DMS53 (cell line): Measurements from ENCODE around the gene DNAJB14.

ENCODE experiments used
- DNase-seq: peaks from one replicate; lab custom pipeline; 2025; lab: John Stamatoyannopoulos, UW

The DNAJB14 gene

DNA sequence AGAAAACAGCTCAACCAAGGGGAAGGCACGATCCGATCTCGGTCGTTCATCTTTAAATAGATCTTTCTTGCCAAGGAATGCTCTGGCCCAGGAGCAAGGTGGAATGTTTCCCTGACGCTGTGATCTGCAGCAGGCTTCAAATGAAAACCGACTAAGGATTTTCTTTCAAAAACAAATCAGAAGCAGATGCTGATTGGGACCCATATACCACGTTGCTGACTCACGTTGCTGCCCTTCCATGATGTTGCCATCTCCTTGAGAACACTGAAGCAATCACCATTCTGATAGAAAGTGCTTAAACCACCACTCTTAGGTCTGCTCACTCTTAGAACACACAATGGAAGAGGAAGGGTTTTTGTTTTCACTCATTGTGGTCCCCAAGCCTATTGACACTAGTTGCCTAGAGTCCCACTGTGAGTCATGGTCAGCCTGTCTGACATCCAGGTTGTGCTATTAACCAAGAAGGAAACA is 78.3 kb downstream of the DNAJB14 start:
- DNase-seq = peak; percentile 50

DNA sequence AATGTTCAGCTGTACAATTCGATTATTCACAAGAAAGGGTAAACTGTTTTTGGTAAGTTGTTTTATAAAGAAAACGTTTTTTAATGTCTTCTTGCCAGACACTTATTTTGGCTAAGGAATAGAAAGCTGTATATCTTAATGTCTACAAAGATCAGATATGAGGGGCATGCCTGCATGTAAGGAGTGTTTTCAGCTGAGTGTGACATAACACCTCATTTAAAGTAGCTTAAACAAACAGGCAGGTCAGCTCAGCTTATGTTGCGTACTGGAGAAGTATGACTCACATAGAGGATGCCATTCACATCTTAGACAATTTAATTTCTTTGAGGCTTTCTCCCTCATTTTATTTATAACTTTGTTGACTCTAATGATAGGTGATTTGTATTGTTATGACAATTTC is 82.6 kb downstream of the DNAJB14 start:
- DNase-seq = peak; percentile 53

DNA sequence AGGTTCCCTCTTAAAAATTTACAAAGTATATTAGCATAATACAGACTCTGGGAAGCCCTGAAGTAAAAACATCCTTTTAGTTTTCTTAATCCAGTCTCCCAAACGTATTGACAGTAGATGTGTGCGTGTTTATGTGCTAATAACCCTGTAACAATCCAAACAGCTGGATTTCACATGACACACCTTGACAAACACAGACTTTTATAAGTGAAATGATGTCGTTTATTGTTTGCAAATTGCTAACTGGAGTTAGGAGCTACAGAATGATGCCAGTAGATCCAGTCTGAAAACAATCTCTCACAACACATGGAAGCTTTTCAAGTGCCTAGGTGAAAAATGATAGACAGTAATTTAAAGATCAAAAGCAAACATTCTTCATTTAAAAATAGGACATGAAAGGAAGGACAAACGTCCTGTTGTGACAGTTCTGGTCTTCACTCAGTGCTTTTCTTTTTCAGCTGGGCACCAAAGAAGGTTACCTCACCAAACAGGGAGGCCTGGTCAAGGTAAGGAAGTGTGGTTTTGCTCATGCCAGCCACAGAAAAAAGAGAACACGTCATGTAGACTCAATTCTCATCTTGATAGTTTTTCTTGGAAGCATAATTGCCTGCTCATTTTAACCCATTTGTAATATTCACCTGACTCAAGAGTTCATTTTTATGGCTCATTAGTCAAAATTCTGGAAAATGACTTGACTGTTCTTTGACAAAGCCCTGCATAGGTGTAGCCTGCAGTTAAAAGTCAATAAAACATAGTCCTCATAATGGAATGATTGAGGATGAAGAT is 85.1 kb downstream of the DNAJB14 start:
- DNase-seq = peak; percentile 84

DNA sequence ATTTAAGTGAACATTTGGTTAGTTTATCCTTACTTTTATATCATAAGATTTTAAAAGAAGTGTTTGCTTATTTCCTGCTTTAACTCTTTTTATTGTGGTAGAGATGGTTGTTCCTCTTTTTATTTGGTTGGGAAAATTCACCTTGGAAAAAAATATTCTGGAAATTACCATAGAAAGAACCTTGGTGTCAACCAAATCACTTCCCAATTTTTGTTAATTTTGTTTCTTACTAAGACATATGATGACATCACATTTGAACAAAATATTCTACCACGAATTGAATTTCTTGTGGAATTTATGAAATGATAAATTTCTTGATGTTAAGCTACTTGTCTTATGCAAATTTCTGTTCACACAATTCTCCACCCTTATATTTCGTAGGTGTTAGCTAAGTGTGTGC is 85.9 kb downstream of the DNAJB14 start:
- DNase-seq = no peak

DNA sequence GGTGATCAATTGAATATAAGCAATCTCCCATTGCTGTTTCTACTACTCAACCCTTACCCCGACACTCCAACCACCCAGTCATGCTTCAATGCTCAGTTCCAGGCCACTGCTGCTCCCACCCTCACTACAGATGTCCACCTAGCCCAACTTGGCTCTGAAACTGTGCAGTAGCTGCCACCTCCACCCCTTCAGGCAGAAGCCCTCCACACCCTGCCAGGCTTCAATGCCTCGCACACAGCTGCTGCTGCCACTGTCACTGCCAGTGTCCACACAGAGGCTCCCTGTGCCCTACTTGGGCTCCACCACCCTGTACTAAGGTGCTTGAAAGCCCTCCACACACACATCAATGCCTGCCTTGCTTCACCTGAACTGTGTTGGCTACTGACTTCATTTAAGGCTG is 86.8 kb downstream of the DNAJB14 start:
- peak; percentile 14 for DNase-seq

DNA sequence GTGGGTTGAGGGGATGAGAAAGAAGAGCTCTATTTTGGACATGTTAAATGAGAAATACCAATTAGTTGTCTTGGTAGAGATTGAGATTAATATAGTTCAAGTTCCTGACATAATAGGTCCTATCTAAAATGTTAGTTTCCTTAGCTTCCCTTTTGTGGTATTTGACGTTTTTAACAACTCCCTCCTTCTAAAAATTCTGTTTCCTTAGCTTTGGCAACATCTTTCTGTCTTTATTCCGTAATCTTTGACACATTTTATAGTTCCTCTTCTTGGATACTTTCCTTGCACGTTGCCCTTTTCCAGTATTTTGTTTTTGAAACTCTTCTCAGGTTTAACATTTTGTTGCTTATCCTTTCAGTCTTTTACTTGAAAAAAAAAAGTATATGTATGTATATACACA is 89.1 kb downstream of the DNAJB14 start:
- no peak for DNase-seq

DNA sequence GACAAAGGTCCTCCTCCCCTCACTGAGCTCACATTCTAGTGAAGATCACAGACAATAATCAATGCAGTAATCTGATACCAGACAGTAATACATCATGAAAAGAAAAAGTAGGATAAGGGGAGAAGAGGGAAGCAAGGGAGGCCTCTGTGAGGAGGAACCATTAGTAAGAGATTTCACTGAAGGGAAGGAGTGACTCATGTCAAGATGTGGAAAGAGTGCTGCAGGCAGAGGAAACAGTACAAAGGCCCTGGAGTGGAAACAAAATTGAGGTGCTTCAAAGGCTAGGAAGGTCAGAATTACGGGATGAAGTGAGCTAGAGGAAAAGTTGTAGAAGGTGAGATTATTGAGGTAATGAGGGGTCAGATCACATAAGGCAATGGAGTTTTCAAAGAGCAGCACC is 90.3 kb downstream of the DNAJB14 start:
- DNase-seq = no peak

DNA sequence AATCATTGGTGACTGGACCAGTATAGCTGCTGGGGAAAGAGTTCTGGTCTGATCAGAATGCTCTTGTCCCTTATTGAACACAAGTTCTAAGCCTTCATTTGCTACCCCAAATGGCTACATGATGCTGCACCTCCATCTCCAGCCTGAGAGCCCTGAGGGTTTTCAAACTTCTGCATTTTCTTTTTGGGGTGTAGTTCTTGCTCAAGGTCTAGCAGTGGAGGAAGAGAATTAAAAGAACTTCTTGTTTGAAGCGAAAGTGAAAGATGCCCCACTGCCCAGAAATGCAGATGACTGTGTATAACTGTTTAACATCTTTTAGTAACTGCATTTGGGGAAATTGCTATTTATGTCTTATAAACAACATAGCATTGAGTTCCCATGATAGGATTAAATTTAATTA is 90.7 kb downstream of the DNAJB14 start:
- DNase-seq = no peak

DNA sequence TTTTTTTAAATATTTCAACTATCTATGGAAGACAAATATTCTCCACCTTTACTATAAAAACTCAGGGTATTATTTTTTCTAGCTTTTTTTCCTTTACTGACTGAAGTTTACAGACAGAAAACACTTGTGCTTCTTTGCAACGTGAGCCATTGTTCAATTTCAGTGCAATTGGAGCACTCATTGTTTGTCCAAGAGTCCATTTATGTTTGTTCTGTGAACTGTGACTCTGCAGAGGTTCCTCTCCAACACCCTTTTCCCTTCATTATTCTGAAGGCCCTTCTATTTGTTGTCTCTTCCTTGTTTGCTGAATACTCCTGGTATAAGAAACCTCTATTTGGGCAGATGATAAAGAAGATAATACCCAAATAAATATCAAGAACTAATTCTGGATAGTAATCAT is 92.4 kb downstream of the DNAJB14 start:
- peak; percentile 80 for DNase-seq

DNA sequence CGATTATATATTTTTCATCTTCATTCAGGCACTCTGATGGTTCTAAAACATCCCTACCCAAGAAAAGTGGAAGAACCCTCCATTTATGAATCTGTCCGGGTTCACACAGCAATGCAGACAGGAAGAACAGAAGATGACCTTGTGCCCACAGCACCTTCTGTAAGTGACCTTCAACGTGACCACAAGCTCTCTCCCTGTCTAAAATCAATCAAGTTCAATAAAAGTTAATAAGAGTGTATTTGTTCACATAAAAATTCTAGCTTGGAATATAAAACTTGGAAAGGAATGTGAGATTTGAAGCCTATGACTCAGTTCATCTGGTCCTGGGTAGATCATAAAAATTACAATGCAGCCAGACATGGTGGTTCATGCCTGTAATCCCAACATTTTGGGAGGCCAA is 93.2 kb downstream of the DNAJB14 start:
- no peak for DNase-seq

DNA sequence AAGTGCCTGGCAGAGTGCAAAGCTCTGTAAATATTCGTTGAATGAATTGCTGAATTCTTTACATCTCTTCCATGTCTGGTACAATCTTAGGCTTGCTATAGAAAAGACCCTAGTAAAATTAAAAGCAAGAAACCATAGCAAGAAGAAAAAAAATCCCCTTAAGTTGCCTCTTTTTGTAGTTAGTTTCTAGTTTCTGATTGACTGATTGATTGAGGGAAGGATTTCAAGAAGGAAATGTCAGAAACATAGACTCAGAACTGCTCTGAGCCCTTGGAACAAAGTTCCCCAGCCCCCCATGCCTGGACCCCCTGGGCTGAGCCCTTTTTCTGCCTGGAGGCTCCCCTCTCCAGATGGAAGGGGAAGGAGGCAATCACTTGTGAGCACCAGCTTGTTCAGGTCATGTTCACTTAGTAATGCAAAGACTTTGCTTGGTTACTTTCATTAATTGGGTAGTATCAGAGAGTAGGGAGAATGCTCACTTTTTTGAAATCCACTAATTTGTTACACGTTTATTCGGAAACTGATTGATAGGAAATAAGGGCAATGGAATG is 94.1 kb downstream of the DNAJB14 start:
- DNase-seq = no peak

DNA sequence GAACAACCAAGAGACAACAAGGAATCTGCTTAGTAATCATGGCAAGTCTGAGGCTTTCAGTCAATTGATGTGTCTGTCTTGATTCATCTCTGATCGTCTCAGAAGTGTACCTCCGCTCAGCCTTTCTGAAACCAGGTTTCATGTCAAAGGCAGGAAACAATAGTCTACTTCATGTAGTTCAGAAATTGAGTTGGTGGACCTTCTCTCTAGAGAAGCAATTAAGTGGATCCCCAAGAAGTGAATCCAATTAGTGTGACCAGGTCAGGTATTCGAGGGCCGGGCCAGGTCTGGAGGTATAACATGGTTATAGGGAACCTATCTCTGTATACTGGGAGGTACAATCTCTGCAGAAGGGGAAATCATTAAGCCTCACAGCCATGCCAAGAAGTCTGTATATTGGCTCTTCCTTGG is 97.8 kb downstream of the DNAJB14 start:
- DNase-seq = no peak

DNA sequence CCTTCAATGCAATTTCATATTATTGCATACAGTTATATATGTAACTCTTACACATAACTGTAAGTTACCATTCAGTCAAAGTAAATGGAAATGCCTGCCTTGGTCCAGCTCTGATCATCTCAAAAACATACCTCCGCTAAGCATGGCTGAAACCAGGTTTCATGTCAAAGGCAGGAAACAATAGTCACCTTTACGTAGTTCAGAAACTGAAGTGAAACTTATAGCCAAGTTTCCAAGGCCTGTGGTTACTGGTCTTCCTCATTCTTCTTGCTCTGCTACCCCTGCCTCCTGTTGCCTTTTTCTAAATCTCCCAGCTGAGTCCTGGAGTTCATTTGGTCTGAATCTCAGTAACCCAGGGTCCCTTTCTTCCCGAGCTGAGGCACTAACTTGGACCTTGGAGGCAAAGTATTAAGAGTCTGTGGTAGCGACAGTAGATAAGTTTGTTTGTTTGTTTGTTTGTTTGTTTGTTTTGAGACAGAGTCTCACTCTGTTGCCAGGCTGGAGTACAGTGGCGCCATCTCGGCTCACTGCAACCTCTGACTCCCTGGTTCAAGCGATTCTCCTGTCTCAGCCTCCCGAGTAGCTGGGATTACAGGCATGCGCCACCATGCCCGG is 98.9 kb downstream of the DNAJB14 start:
- DNase-seq = no peak

DNA sequence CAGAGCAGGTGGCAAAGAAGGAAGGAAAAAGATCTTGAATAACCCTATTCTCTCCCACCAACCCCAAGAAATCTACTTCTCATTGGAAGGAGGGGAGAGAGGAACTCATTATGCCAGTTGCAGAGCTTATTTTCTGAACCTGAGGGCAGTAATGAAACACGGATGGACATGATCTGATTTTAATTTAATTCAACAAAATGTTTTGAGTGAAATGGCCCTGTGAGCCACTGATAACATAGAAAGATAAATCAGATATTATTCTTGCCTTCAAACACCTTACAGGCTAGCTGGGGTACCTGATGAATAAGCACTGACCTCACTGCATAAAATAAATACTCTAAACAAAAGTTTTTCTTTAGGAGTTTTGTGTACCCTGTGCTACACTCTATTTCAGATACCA is 99.5 kb downstream of the DNAJB14 start:
- no peak for DNase-seq
